ENCODE measurements around the gene SCAF1.

DNA sequence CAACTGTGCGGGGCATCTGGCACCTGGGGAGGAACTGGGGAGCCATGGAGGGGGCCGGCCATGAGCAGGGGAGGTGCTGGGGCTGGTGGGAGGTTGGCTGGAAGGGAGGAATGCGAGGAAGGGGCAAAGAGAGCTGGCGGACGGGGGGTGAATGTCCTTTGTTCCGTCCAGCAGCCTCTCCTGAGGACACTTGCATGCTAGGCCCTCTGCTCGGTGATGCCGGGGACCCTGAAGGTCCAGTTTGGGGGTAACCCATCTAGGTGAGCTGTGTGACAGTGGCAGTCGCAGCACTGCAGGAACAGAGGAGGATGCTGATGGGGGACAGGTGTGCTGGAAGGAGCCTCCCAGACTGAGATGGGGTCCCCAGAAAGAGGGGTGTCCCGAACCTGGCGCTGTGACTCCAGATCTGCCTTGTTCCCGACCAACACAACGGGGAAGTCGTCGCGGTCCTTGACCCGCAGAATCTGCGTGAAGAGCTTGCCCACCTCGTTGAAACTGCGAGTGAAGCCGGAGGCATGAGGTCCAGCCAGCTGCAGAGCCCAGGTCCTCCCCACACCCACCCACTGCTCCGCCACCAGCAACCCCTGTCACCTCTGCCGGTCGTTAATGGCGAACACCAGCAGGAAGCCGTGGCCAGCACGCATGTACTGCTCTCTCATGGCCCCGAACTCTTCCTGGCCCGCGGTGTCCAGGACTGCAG, 5.6 kb upstream of the SCAF1 start:
- TF ChIP-seq, protein P1, sequence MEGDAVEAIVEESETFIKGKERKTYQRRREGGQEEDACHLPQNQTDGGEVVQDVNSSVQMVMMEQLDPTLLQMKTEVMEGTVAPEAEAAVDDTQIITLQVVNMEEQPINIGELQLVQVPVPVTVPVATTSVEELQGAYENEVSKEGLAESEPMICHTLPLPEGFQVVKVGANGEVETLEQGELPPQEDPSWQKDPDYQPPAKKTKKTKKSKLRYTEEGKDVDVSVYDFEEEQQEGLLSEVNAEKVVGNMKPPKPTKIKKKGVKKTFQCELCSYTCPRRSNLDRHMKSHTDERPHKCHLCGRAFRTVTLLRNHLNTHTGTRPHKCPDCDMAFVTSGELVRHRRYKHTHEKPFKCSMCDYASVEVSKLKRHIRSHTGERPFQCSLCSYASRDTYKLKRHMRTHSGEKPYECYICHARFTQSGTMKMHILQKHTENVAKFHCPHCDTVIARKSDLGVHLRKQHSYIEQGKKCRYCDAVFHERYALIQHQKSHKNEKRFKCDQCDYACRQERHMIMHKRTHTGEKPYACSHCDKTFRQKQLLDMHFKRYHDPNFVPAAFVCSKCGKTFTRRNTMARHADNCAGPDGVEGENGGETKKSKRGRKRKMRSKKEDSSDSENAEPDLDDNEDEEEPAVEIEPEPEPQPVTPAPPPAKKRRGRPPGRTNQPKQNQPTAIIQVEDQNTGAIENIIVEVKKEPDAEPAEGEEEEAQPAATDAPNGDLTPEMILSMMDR (IDR thresholded peaks at IDR 0.05) = no peak
- no peak for TF ChIP-seq POLR2A (IDR thresholded peaks at IDR 0.05)

Data from uterus (tissue), 2 donors.